ENCODE measurements around the gene PPFIA1. TPM values are rescaled to one million over a fixed set of nuclear protein-coding genes. Genes with fewer than 3 reads are reported as not detected.

PPFIA1 gene
- total and polyA plus RNA-seq, 2 of the 13 experiments (the other 11 are each of a cell fraction or from before 2014, with no cell fraction given) = 29.9 to 45.2 TPM

GRCh38 chr11:70397983-70398833, 127.7 kb downstream of the PPFIA1 start, which contains the start of gene CTTN (continued):
- TF ChIP-seq ZNF329 (CRISPR knock-in tag; IDR thresholded peaks at IDR 0.05; ENCODE audit: low read depth) (peak; percentile 60; the same call in 1 of the 2 replicates), SMARCC2 (IDR thresholded peaks at IDR 0.05) (no peak), ERF (CRISPR knock-in tag; IDR thresholded peaks at IDR 0.05) (peak; percentile 86), SMC3 (IDR thresholded peaks at IDR 0.05; ENCODE audit: low read length) (no peak), MTA3 (CRISPR knock-in tag; IDR thresholded peaks at IDR 0.05) (no peak), ZSCAN9 (CRISPR knock-in tag; IDR thresholded peaks at IDR 0.05; ENCODE audit: borderline replicate concordance) (0 out of 2 replicates have a peak, but pooled peaks have one; percentile 41), ELF1 (CRISPR knock-in tag; IDR thresholded peaks at IDR 0.05) (peak; percentile 87), ZNF276 (CRISPR knock-in tag; IDR thresholded peaks at IDR 0.05; ENCODE audit: low read depth) (0 out of 2 replicates have a peak, but pooled peaks have one; percentile 43), ZGPAT (CRISPR knock-in tag; IDR thresholded peaks at IDR 0.05) (peak; percentile 69), TCF12 (IDR thresholded peaks at IDR 0.05) (no peak), TCF12 (CRISPR knock-in tag; IDR thresholded peaks at IDR 0.05) (peak; percentile 75; the same call in 1 of the 2 replicates), HMG20A (CRISPR knock-in tag; IDR thresholded peaks at IDR 0.05; ENCODE audit: borderline replicate concordance) (0 out of 2 replicates have a peak, but pooled peaks have one; percentile 13), ZNF788 (CRISPR knock-in tag; IDR thresholded peaks at IDR 0.05; ENCODE audit: borderline replicate concordance) (peak; percentile 76), ZNF644 (CRISPR knock-in tag; IDR thresholded peaks at IDR 0.05; ENCODE audit: low read depth) (no peak), GRHL1 (CRISPR knock-in tag; conservative IDR thresholded peaks at IDR 0.05) (no peak), ZNF639 (CRISPR knock-in tag; conservative IDR thresholded peaks at IDR 0.05) (no peak; the same call in 1 of the 2 replicates), HNF1B (CRISPR knock-in tag; IDR thresholded peaks at IDR 0.05) (no peak; the same call in 1 of the 2 replicates), HDAC1 (CRISPR knock-in tag; IDR thresholded peaks at IDR 0.05) (peak; percentile 94), ZSCAN29 (CRISPR knock-in tag; conservative IDR thresholded peaks at IDR 0.05) (peak; percentile 48; the same call in 1 of the 2 replicates)

All from HepG2 (cell line).